HepG2 (cell line): ENCODE results near the gene LHX1. TPM values are rescaled to one million over a fixed set of nuclear protein-coding genes. Genes with fewer than 3 reads are reported as not detected.

Source experiments
- AFF4 ChIP-seq: sonication (generic); formaldehyde crosslinking; IDR thresholded peaks from 2 replicates; pipeline ENCODE4 v1.4.0; 2020; ENCODE audit warnings: missing genetic modification reagents
- BATF2 ChIP-seq: sonication (generic); formaldehyde crosslinking; IDR thresholded peaks from 2 replicates; pipeline ENCODE4 v1.8.0; 2022; ENCODE audit warnings: mild to moderate bottlenecking, missing genetic modification reagents, moderate library complexity
- BRCA1 ChIP-seq: sonication (generic); formaldehyde crosslinking; IDR thresholded peaks from 2 replicates; pipeline ENCODE4 v1.4.0; 2020; ENCODE audit warnings: missing genetic modification reagents
- CBX5 ChIP-seq: sonication (generic); formaldehyde crosslinking; IDR thresholded peaks from 2 replicates; pipeline ENCODE4 v1.4.0; 2020; ENCODE audit warnings: missing genetic modification reagents, borderline replicate concordance
- DNMT1 ChIP-seq: sonication (generic); formaldehyde crosslinking; IDR thresholded peaks from 2 replicates; pipeline ENCODE4 v1.5.1; 2020; ENCODE audit warnings: mild to moderate bottlenecking, missing genetic modification reagents
- ESRRA ChIP-seq: sonication (generic); formaldehyde crosslinking; IDR thresholded peaks from 2 replicates; pipeline ENCODE4 v1.5.1; 2020; ENCODE audit warnings: mild to moderate bottlenecking, low read depth, missing genetic modification reagents
- FOXO1 ChIP-seq: sonication (generic); formaldehyde crosslinking; IDR thresholded peaks from 2 replicates; pipeline ENCODE4 v1.4.0; 2020; ENCODE audit warnings: missing genetic modification reagents
- GATA4 ChIP-seq: sonication (generic); IDR thresholded peaks from 2 replicates; pipeline ENCODE4 v1.6.1; 2016; ENCODE audit warnings: antibody characterized with exemption, low read depth, borderline replicate concordance
- IKZF4 ChIP-seq: sonication (generic); formaldehyde crosslinking; IDR thresholded peaks from 2 replicates; pipeline ENCODE4 v1.5.1; 2020; ENCODE audit warnings: borderline replicate concordance, mild to moderate bottlenecking, low read depth, missing genetic modification reagents; ENCODE audit errors: not compliant biosample characterization
- NR1H2 ChIP-seq: sonication (generic); formaldehyde crosslinking; IDR thresholded peaks from 2 replicates; pipeline ENCODE4 v1.8.1; 2022; ENCODE audit warnings: low read depth, missing genetic modification reagents, borderline replicate concordance
- PAWR ChIP-seq: sonication (generic); formaldehyde crosslinking; IDR thresholded peaks from 2 replicates; pipeline ENCODE4 v1.4.0; 2020; ENCODE audit warnings: missing genetic modification reagents, mild to moderate bottlenecking, borderline replicate concordance
- POLR2AphosphoS5 ChIP-seq: IDR thresholded peaks from 2 replicates; pipeline ENCODE4 v1.6.1; 2012; ENCODE audit warnings: low read depth, low read length
- RAD51 ChIP-seq: fragments of 450-650 bp; IDR thresholded peaks from 2 replicates; pipeline ENCODE4 v1.6.1; 2016; ENCODE audit warnings: borderline replicate concordance
- SIX4 ChIP-seq: sonication (generic); formaldehyde crosslinking; IDR thresholded peaks from 2 replicates; pipeline ENCODE4 v1.4.0; 2020; ENCODE audit warnings: missing genetic modification reagents
- TRIM22 ChIP-seq: fragments of 450-650 bp; IDR thresholded peaks from 2 replicates; pipeline ENCODE4 v1.6.1; 2017
- ZBTB7A ChIP-seq: sonication (generic); formaldehyde crosslinking; IDR thresholded peaks from 2 replicates; pipeline ENCODE4 v1.8.0; 2022; ENCODE audit warnings: mild to moderate bottlenecking, missing genetic modification reagents
- ZFAT ChIP-seq: sonication (generic); formaldehyde crosslinking; conservative IDR thresholded peaks from 2 replicates; pipeline ENCODE4 v1.8.1; 2023; ENCODE audit warnings: missing genetic modification reagents, inconsistent platforms
- ZNF260 ChIP-seq: sonication (generic); formaldehyde crosslinking; IDR thresholded peaks from 2 replicates; pipeline ENCODE4 v1.4.0; 2020; ENCODE audit warnings: missing genetic modification reagents, low read depth, mild to moderate bottlenecking, borderline replicate concordance
- ZNF33B ChIP-seq: sonication (generic); formaldehyde crosslinking; IDR thresholded peaks from 2 replicates; pipeline ENCODE4 v1.5.1; 2020; ENCODE audit warnings: mild to moderate bottlenecking, missing genetic modification reagents
- ZNF546 ChIP-seq: sonication (generic); formaldehyde crosslinking; conservative IDR thresholded peaks from 2 replicates; pipeline ENCODE4 v1.8.1; 2023; ENCODE audit warnings: mild to moderate bottlenecking, missing genetic modification reagents
- ZNF644 ChIP-seq: IDR thresholded peaks from 2 replicates; pipeline ENCODE4 v1.6.1; 2016; ENCODE audit warnings: low read depth
- ZNF720 ChIP-seq: sonication (generic); formaldehyde crosslinking; IDR thresholded peaks from 2 replicates; pipeline ENCODE4 v1.4.0; 2020; ENCODE audit warnings: missing genetic modification reagents
- ZNF773 ChIP-seq: sonication (generic); formaldehyde crosslinking; IDR thresholded peaks from 2 replicates; pipeline ENCODE4 v1.4.0; 2020; ENCODE audit warnings: missing genetic modification reagents, borderline replicate concordance
- ZNF883 ChIP-seq: sonication (generic); formaldehyde crosslinking; IDR thresholded peaks from 2 replicates; pipeline ENCODE4 v1.5.1; 2020; ENCODE audit warnings: mild to moderate bottlenecking, missing genetic modification reagents; ENCODE audit errors: not compliant biosample characterization
- ZSCAN31 ChIP-seq: sonication (generic); formaldehyde crosslinking; IDR thresholded peaks from 2 replicates; pipeline ENCODE4 v1.5.0; 2020; ENCODE audit warnings: low read depth, mild to moderate bottlenecking, missing genetic modification reagents
- polyA plus RNA-seq, 8 experiments: library from polyadenylated mRNA; depleted of rRNA in 3 of 8; stranded (reverse) in 7 of 8; unstranded in 1 of 8; fragments of >200 nt; fragmentation: Illumina TruSeq in 4 of 8; extraction: Trizol in 4 of 8; gene quantifications; 2 replicates each; pipeline versions ENCODE4 v1.2.1 to v1.2.3, GENCODE V29; 2011 to 2016; ENCODE audit warnings: low read depth in 4 of 8, missing spikeins in 1 of 8, mixed read lengths in 1 of 8; ENCODE audit not compliant: insufficient read depth in 1 of 8
- total RNA-seq, 5 experiments: library from RNA; depleted of rRNA; stranded (reverse); fragments of >200 nt; fragmentation: Illumina TruSeq; extraction: Trizol; gene quantifications; 2 replicates each; pipeline ENCODE4 v1.2.3, GENCODE V29; 2016; ENCODE audit warnings: low read depth in 1 of 5

Gene LHX1
- total and polyA plus RNA-seq, 2 of the 13 experiments (the other 11 are each of a cell fraction or from before 2014, with no cell fraction given), result not detected

GRCh38 chr17:36948717-36949460 lies 11.6 kb downstream of the LHX1 start, which contains the start of gene AATF (continued):
- TF ChIP-seq POLR2AphosphoS5, result peak; percentile 88
- TF ChIP-seq GATA4, result no peak
- peak; percentile 53; the same call in 1 of the 2 replicates for TF ChIP-seq ZBTB7A (CRISPR knock-in tag)
- TF ChIP-seq IKZF4 (CRISPR knock-in tag), result peak; percentile 99
- TF ChIP-seq DNMT1 (CRISPR knock-in tag), result peak; percentile 96; the same call in 1 of the 2 replicates
- peak; percentile 61; the same call in 1 of the 2 replicates for TF ChIP-seq ZFAT (CRISPR knock-in tag)
- TF ChIP-seq ZNF720, result no peak
- peak; percentile 100 for TF ChIP-seq ZNF883 (CRISPR knock-in tag)
- TF ChIP-seq BATF2 (CRISPR knock-in tag), result peak; percentile 99
- peak; percentile 41 for TF ChIP-seq FOXO1 (CRISPR knock-in tag)
- no peak for TF ChIP-seq AFF4
- TF ChIP-seq TRIM22, result no peak
- TF ChIP-seq ZNF260, result no peak
- TF ChIP-seq ZSCAN31 (CRISPR knock-in tag), result peak; percentile 98
- peak; percentile 7; the same call in 1 of the 2 replicates for TF ChIP-seq ZNF644 (CRISPR knock-in tag)
- peak; percentile 94 for TF ChIP-seq CBX5 (CRISPR knock-in tag)
- TF ChIP-seq SIX4 (CRISPR knock-in tag), result peak; percentile 58; the same call in 1 of the 2 replicates
- TF ChIP-seq ZNF33B (CRISPR knock-in tag), result peak; percentile 100
- TF ChIP-seq BRCA1 (CRISPR knock-in tag), result peak; percentile 98
- TF ChIP-seq RAD51, result peak; percentile 75
- peak; percentile 84 for TF ChIP-seq NR1H2 (CRISPR knock-in tag)
- TF ChIP-seq ZNF546, result peak; percentile 99
- TF ChIP-seq ESRRA, result peak; percentile 73; the same call in 1 of the 2 replicates
- TF ChIP-seq ZNF773 (CRISPR knock-in tag), result peak; percentile 99
- 0 out of 2 replicates have a peak, but pooled peaks have one; percentile 42 for TF ChIP-seq PAWR (CRISPR knock-in tag)
